Ectodermal cell (in vitro differentiated cells): ENCODE data around the gene SHISA9.

ENCODE experiments used
- H3K27ac ChIP-seq: 2 replicates; pipeline ENCODE4 v1.7.0; 2013; ENCODE audit warnings: mild to moderate bottlenecking, low read depth, low read length; ENCODE audit not compliant: insufficient read depth, poor library complexity, severe bottlenecking
- H3K27me3 ChIP-seq: 2 replicates; pipeline ENCODE4 v1.7.0; 2013; ENCODE audit warnings: mild to moderate bottlenecking, low read length; ENCODE audit not compliant: insufficient read depth, control insufficient read depth, poor library complexity, severe bottlenecking
- H3K36me3 ChIP-seq: one replicate; pipeline ENCODE4 v1.7.0; 2013; ENCODE audit warnings: low read length; ENCODE audit not compliant: control insufficient read depth, insufficient read depth
- H3K4me1 ChIP-seq: one replicate; pipeline ENCODE4 v1.7.0; 2013; ENCODE audit warnings: low read length; ENCODE audit not compliant: control insufficient read depth, insufficient read depth
- H3K4me3 ChIP-seq: 2 replicates; pipeline ENCODE4 v1.7.0; 2013; ENCODE audit warnings: low read depth, low read length, control low read depth; ENCODE audit not compliant: insufficient read depth
- H3K9me3 ChIP-seq: 2 replicates; pipeline ENCODE4 v1.7.0; 2013; ENCODE audit warnings: mild to moderate bottlenecking, low read length, moderate library complexity; ENCODE audit not compliant: control insufficient read depth
- WGBS, 2 experiments: methylation state at CpG; one replicate each; pipeline ENCODE4 v1.1.7; 2013; ENCODE audit warnings: missing lambda C conversion rate in 2 of 2; 5-methylcytosine and 5-hydroxymethylcytosine counted together

SHISA9 gene

DNA sequence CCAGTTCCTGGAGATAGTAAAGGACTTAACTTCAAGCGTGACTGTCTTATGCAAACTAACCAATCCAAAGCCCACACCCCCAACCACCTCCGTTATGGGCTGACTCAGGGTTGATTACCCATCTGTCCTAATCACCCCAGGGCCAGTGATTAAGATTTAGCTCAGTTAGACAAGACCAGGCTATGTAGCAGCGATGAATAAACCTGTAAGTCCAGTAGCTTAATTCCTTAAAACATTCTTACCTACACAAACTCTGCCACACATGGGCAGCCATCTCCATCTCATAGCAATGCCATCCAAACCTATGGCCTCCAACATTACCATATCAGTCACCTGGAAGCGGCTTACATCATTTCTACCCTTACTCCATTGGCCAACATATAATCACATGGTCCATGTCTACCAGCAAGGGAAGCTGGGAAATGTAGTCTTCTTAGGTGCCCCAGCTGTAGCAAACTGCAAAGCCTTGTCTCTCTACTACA, 266.7 kb downstream of the SHISA9 start:
- H3K27me3 ChIP-seq, result no peaks in the 10 kb centered on the region
- H3K36me3 ChIP-seq, result no peaks in the 10 kb centered on the region
- no peaks in the 10 kb centered on the region for H3K9me3 ChIP-seq
- no peak overlapping the region for H3K4me3 ChIP-seq
- WGBS, 2 experiments, result 73 to 80% methylated on average over 4 of the region's 4 CpGs
- H3K27ac ChIP-seq, result no peak overlapping the region
- H3K4me1 ChIP-seq, result peaks cover 14% of the 10 kb centered on the region

DNA sequence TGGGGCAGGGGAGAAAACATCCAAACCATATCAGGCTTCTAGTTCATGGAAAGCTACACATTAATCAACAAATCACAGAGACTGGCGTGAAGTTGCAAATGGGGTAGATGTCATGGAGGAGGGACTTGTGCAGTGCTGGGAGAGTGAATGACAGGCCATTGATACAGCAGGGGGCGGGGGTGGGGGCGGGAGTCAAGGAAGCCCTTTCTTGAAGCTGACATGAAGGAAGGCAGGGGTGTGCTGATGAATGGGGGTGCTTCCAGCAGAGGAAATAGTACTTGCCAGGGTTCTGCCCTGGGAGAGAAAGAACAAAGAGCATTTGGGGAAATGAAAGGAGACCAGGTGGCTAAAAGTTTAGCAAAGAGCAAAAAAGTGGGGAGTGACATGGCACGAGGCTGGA, 269.9 kb downstream of the SHISA9 start:
- no peaks in the 10 kb centered on the region for H3K27me3 ChIP-seq
- H3K36me3 ChIP-seq, result no peaks in the 10 kb centered on the region
- no peak overlapping the region for H3K27ac ChIP-seq
- no peak overlapping the region for H3K4me3 ChIP-seq
- H3K4me1 ChIP-seq, result peaks cover 14% of the 10 kb centered on the region
- 37 to 40% methylated on average over 4 of the region's 4 CpGs for WGBS, 2 experiments
- no peaks in the 10 kb centered on the region for H3K9me3 ChIP-seq

DNA sequence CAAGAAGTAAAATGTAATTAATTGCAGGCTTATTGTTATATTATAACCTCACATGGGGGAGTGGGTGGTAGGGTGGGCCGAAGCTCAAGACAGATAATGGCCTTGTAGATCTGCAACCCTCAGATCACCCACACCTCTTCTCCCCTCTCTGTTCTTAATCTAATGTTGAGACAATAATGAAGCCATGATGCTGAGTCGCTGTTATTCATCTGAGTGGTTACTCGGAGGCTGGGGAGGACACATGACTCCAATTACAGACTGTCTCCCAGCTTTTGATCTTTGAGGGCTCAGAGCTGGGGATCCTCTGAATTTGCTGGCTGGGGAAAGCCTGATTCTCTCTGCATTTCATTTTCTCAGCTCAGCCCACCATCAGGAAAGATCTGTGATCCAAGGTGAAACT, 275.3 kb downstream of the SHISA9 start:
- Histone ChIP-seq H3K4me1 (peaks cover 4% of the 10 kb centered on the region), H3K27me3 (no peaks in the 10 kb centered on the region), H3K36me3 (no peaks in the 10 kb centered on the region), H3K27ac (no peak overlapping the region), H3K4me3 (no peak overlapping the region), H3K9me3 (no peaks in the 10 kb centered on the region)
- 80 to 83% methylated on average over 2 of the region's 3 CpGs for WGBS, 2 experiments

DNA sequence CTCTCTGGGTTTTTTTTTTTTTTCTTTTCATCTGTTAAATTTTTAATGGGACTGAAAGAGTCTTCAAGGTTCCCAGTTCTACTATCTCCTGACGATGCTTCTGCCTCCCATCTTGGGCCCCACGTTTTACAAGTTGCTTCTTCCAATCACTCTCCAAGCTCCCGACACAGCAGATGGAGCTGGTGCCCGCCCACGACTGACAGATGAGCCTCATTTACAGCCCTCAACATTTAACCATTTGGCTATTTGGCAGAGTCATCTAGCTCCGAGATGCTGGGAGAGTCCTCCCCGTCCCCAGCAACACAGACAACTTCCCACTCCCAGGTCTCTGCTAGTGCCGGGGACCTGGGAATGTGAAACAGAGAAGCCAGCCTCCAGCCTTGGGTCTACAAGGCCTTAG, 276.9 kb downstream of the SHISA9 start:
- Histone ChIP-seq H3K27ac (no peak overlapping the region), H3K4me3 (no peak overlapping the region), H3K27me3 (no peaks in the 10 kb centered on the region), H3K4me1 (no peaks in the 10 kb centered on the region), H3K9me3 (no peaks in the 10 kb centered on the region), H3K36me3 (no peaks in the 10 kb centered on the region)
- WGBS, 2 experiments, result 87% methylated on average over 8 of the region's 8 CpGs

DNA sequence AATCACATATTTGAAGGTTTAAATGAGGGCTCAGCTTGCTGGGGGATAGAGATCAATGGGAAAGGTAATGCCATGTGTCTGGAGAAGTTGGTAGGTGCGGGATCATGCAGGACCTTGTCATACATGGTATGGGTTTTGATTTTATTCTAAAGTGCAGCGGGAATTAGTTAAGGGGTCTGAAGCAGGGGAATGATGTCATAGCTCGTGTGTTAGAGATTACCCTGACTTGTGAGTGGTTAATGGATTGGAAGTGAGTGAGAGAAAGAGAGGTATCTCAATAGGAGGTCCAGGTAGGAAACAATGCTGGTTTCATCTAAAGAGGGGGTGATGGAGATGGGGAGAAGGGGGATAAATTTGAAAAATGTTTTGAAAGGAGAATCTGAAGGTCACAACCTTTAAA, 280.0 kb downstream of the SHISA9 start:
- Histone ChIP-seq H3K4me1 (no peaks in the 10 kb centered on the region), H3K9me3 (no peaks in the 10 kb centered on the region), H3K27me3 (no peaks in the 10 kb centered on the region), H3K27ac (no peak overlapping the region), H3K4me3 (no peak overlapping the region), H3K36me3 (no peaks in the 10 kb centered on the region)
- 92 to 93% methylated on average over 3 of the region's 3 CpGs for WGBS, 2 experiments

DNA sequence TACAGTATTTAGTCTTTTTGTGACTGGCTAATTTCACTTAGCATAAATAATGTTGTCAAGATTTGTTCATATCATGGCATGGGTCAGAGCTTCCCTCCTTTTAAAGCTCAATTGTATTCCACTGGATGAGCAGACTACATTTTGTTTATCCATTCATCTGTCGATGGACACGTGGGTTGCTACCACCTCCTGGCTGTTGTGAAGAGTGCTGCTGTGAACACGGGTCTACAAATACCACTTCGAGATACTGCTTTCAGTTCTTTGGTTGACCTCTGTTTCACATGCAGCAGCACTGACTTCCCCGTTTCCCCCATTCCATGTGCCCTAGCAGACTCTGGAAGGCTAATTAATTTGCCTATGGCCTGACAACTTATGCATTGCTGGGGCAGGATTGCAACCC, 285.4 kb downstream of the SHISA9 start:
- no peaks in the 10 kb centered on the region for H3K27me3 ChIP-seq
- no peaks in the 10 kb centered on the region for H3K36me3 ChIP-seq
- H3K4me3 ChIP-seq, result no peak overlapping the region
- H3K9me3 ChIP-seq, result no peaks in the 10 kb centered on the region
- WGBS, 2 experiments, result 64 to 68% methylated on average over 5 of the region's 5 CpGs
- no peaks in the 10 kb centered on the region for H3K4me1 ChIP-seq
- no peak overlapping the region for H3K27ac ChIP-seq

DNA sequence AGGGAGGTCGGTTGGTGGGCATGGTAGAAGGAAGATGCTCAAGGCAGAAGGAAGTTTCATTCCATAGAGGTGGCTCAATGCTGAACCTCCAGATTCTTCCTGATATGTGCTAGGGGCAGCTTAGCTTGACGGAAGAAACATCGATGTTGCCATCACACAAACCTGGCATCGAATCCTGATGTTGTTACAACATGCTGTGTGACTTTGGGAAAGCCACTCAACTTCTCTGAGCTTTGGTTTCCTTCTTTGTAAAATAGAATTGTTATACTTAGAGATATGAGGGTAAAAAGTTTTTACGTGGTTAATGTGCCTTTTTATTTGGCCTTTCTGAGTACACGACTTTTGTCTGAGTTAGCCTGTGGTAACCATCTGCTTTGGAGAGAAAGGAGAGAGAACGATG, 287.9 kb downstream of the SHISA9 start:
- 91% methylated on average over 7 of the region's 7 CpGs for WGBS, 2 experiments
- Histone ChIP-seq H3K36me3 (no peaks in the 10 kb centered on the region), H3K27ac (no peak overlapping the region)

DNA sequence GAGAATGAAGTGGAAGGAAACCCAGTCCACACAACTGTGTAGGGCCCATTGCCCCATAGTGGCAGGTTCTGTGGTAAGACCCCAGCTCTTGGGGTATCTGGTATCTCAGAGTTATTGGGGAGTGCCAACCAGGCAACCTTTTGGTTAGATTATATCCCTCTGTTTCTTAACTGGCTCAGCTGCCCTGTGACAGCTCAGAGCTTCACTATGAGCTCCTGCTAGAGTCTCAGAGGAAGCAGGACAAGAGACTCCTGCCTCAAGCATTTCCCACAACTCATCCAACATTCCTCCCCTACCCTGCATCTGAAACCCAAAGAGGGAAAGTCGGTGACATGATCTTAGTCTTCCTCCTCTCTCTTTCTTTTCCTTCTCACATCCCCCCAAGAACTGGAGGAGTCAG, 292.3 kb downstream of the SHISA9 start:
- WGBS, 2 experiments, result 68 to 80% methylated on average over 1 of the region's 1 CpG
- no peaks in the 10 kb centered on the region for H3K36me3 ChIP-seq
- H3K4me1 ChIP-seq, result no peaks in the 10 kb centered on the region
- H3K4me3 ChIP-seq, result no peak overlapping the region
- H3K27me3 ChIP-seq, result no peaks in the 10 kb centered on the region
- H3K27ac ChIP-seq, result no peak overlapping the region
- H3K9me3 ChIP-seq, result no peaks in the 10 kb centered on the region

More for the DNA sequence above, 287.9 kb downstream of the SHISA9 start:
- Histone ChIP-seq H3K9me3 (no peaks in the 10 kb centered on the region), H3K27me3 (no peaks in the 10 kb centered on the region), H3K4me1 (no peaks in the 10 kb centered on the region), H3K4me3 (no peak overlapping the region)

DNA sequence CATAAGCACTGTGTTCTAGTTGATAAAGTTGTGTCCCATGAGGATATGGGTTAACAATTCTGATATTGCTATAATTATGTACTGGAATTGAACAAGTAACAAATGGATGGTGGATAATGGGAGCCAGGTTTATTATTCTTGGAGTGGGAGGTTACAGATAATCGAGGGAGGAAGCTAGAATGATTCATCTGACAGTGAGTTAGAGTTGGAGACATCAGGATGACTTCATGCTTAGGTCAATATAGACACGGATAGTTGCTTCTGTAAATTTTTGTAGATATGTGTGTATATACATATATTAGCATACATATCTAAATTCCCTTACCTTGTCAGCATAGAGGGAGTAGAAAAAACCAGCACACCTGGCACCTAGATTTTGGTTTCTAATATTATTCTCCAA, 293.4 kb downstream of the SHISA9 start:
- WGBS, 2 experiments, result 91 to 100% methylated on average over 1 of the region's 2 CpGs
- H3K36me3 ChIP-seq, result no peaks in the 10 kb centered on the region
- no peak overlapping the region for H3K4me3 ChIP-seq
- H3K27ac ChIP-seq, result no peak overlapping the region
- no peaks in the 10 kb centered on the region for H3K4me1 ChIP-seq
- H3K27me3 ChIP-seq, result no peaks in the 10 kb centered on the region
- H3K9me3 ChIP-seq, result no peaks in the 10 kb centered on the region

DNA sequence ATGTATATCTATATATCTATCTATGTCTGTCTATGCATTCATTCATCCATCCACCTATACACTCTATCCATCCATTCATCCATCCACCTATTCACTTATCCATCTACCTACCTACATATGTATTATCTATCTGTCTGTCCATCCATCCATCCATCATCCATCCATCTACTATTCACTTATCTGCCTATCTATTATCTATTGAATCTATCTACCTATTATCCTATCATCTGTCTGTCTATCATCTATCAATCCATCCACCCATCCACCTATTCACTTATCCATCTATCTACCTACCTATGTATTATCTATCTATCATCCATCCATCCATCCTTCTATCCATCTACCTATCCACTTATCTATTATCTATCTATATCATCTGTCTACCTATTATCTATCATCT, 302.3 kb downstream of the SHISA9 start:
- H3K9me3 ChIP-seq, result no peaks in the 10 kb centered on the region

DNA sequence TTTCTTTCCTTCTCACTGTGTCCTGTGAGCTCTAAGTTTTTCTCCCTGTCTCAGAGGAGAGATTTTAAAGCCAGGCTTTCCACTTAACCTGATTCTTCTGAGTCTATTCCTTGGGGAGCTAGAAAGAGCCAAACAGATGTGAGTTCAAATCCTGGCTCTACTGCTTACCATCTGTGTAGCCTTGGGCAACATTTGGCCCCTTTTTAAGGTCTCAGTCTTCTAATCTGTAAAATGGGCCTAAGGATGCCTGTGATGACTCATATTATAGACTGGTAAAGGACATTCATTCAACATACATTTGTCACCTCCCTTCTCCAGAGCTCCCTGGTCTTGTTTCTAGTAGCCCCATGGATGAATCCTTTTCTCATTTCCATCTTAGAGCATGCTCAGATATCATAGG, 304.0 kb downstream of the SHISA9 start:
- Histone ChIP-seq H3K4me3 (no peak overlapping the region), H3K27ac (no peak overlapping the region), H3K27me3 (no peaks in the 10 kb centered on the region), H3K4me1 (no peaks in the 10 kb centered on the region), H3K36me3 (no peaks in the 10 kb centered on the region), H3K9me3 (no peaks in the 10 kb centered on the region)

More for the DNA sequence above, 302.3 kb downstream of the SHISA9 start:
- no peaks in the 10 kb centered on the region for H3K27me3 ChIP-seq
- H3K27ac ChIP-seq, result no peak overlapping the region
- H3K4me1 ChIP-seq, result no peaks in the 10 kb centered on the region
- no peaks in the 10 kb centered on the region for H3K36me3 ChIP-seq
- H3K4me3 ChIP-seq, result no peak overlapping the region
